ENCODE data around the gene GET3. TPM values are rescaled to one million over a fixed set of nuclear protein-coding genes. Genes with fewer than 3 reads are reported as not detected.
A peak's percentile ranks its signal among the peaks of the same experiment; 100 is the strongest.

Gene GET3
- total and polyA plus RNA-seq, 2 of the 4 experiments (the other 2 are of a cell fraction), result 129 to 152 TPM

DNA sequence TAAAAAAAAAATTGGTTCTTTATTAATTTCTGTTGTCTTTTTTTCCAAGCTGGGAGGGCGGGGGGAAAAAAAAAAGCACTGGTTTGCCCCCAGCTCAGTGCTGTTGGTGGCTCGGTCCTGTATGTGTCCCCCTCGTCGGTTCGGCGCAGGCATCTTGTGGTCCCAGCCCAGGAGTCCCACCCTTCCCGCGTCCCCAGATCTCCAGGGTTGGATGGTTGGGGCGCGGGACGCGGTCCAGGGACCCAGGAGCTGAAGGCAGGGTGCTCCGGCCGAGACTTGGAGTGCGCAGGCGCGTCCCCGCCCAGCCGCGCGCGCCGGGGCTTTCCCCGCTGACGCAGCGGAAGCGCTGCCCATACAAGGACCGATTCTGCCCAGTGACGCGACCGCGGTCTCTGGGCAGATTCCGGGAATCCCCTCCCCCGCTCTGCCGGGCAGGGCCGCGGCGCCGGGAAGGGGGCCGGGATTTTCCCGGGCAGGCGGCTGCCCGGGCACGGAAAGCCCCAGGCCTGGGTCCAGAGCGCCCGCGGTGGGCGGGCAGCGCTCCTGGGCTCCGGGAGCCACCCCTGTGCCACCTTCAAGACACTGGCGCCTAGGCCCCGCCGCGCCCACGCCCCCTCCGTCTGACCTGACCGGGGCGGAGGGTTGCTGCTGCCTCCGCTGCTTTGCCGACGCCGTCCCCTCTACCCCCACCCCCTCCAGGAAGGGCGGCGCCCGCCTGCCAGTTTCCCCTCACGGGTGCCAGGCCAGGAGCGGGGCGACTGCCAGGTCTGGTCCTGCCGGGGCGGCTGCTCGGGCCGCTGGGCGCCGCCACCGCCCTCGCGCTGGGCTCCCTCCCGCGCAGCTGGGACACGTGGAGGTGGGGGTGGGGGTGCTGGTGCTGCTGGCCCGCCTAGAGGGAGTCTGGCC is 56.2 kb downstream of the GET3 start:
- Histone ChIP-seq H2BK15ac (ENCODE audit: low read depth, low read length) (0 out of 3 replicates have a peak overlapping the region, but pooled peaks have one; percentile 51), H4K5ac (ENCODE audit: low read depth, low read length) (peak overlapping the region; percentile 61), H3K4me1 (ENCODE audit: control insufficient read depth, insufficient read depth, low read length) (peaks cover 14% of the 10 kb centered on the region), H4K91ac (ENCODE audit: insufficient read depth, low read depth, low read length) (peak overlapping the region; percentile 88), H3K14ac (replicated peaks; ENCODE audit: low read depth, low read length) (peak overlapping the region; percentile 95), H2AK9ac (replicated peaks; ENCODE audit: low read depth, low read length, poor library complexity) (peak overlapping the region; percentile 99), H2AFZ (replicated peaks; ENCODE audit: low read length, poor library complexity) (peak overlapping the region; percentile 91), H3K18ac (ENCODE audit: low read depth, low read length) (peak overlapping the region; percentile 69), H2BK5ac (ENCODE audit: low read depth, low read length, poor library complexity, severe bottlenecking) (peak overlapping the region; percentile 92), H3K79me1 (ENCODE audit: low read depth in 1 of 2, low read length in 2 of 2) (peaks cover 0 to 34% of the 10 kb centered on the region in 2 experiments; a peak in 2 of 4 replicates), H2AK5ac (ENCODE audit: low read depth, low read length) (peak overlapping the region; percentile 96), H2BK20ac (ENCODE audit: low read depth, low read length) (peak overlapping the region; percentile 69; the same call in 1 of the 2 replicates), H2BK120ac (ENCODE audit: low read depth, low read length) (peak overlapping the region; percentile 79), H3K4me2 (ENCODE audit: low read depth, low read length) (peak overlapping the region; percentile 80), H4K8ac (ENCODE audit: low read depth in 2 of 2, low read length in 2 of 2) (peak overlapping the region; percentile 43 to 88), H3K56ac (ENCODE audit: extremely low read depth, insufficient read depth, low read length) (peak overlapping the region; percentile 70), H3K27me3 (ENCODE audit: control insufficient read depth, insufficient read depth, low read length) (no peaks in the 10 kb centered on the region), H3K4ac (ENCODE audit: low read depth, low read length) (peak overlapping the region; percentile 97), H3K9me1 (ENCODE audit: insufficient read depth, low read length) (no peaks in the 10 kb centered on the region; the same call in 1 of the 2 replicates), H3K9me3 (ENCODE audit: control insufficient read depth, insufficient read depth, low read length) (no peaks in the 10 kb centered on the region), H3K23ac (ENCODE audit: low read depth, low read length) (peak overlapping the region; percentile 89), H3K9ac (ENCODE audit: low read depth, low read length) (peak overlapping the region; percentile 80), H3K27ac (ENCODE audit: insufficient read depth, low read length) (peak overlapping the region; percentile 85), H3K4me3 (ENCODE audit: insufficient read depth, low read depth, low read length) (peak overlapping the region; percentile 97), H4K20me1 (ENCODE audit: insufficient read depth, low read length) (peaks cover 20% of the 10 kb centered on the region), H3K36me3 (ENCODE audit: control insufficient read depth, insufficient read depth, low read length) (no peaks in the 10 kb centered on the region)
- ChIA-PET CTCF (interaction anchor here (0.5 to 3.0 kb wide), 9 partner anchors 15 to 392 kb away, joined by 3 to 23 read pairs (median 6); no protein-coding TSS in a partner anchor), POLR2A (ENCODE audit: unreplicated experiment) (interaction anchor here (0.6 to 2.4 kb wide), 3 partner anchors 11 to 243 kb away, joined by 3 to 11 read pairs (median 9); no protein-coding TSS in a partner anchor)
- dilution Hi-C loops (cut with HindIII; ENCODE audit: low sequenced_read_pairs, unreplicated experiment), result no loop called here
- ATAC-seq (ENCODE audit: low read depth) (peak; percentile 28), DNase-seq (peak; percentile 92)
- 0% methylated on average over 35 of the region's 81 CpGs; no CpG with 5 or more reads in 1 of the 2 experiments for WGBS, 2 experiments (ENCODE audit: extremely low coverage in 2 of 2, insufficient read length in 1 of 2)
- no TSS peak for BruUV-seq (replicated peaks)
- in situ Hi-C loops (cut with MboI; ENCODE audit: low sequenced_read_pairs), result loop anchor here (25.0 kb wide), 1 partner anchor 1044 kb away; no protein-coding TSS in a partner anchor
- intact Hi-C loops (cut with micrococcal nuclease), result no loop called here
- TF ChIP-seq RAD21 (IDR thresholded peaks at IDR 0.05; ENCODE audit: low read length) (no peak), MXI1 (IDR thresholded peaks at IDR 0.05; ENCODE audit: borderline replicate concordance, low read depth, low read length) (no peak), POLR2A (IDR thresholded peaks at IDR 0.05; ENCODE audit: low read depth, low read length) (peak; percentile 96), CHD1 (IDR thresholded peaks at IDR 0.05; ENCODE audit: low read depth, low read length) (peak; percentile 63; the same call in 1 of the 2 replicates), BHLHE40 (IDR thresholded peaks at IDR 0.05; ENCODE audit: low read depth, low read length) (peak; percentile 17), RCOR1 (IDR thresholded peaks at IDR 0.05; ENCODE audit: insufficient replicate concordance, low read length) (no peak), CEBPB (IDR thresholded peaks at IDR 0.05; ENCODE audit: low read depth, low read length) (no peak), CTCF (conservative IDR thresholded peaks at IDR 0.05; ENCODE audit: low read depth, low read length) (no peak), MAFK (IDR thresholded peaks at IDR 0.05; ENCODE audit: low read depth, low read length) (peak; percentile 8; the same call in 1 of the 2 replicates), FOS (IDR thresholded peaks at IDR 0.05; ENCODE audit: low read depth, low read length) (no peak), RFX5 (IDR thresholded peaks at IDR 0.05; ENCODE audit: low read depth, low read length) (peak; percentile 75; the same call in 1 of the 2 replicates), USF2 (IDR thresholded peaks at IDR 0.05; ENCODE audit: low read depth, low read length) (peak; percentile 80)
- TF ChIP-seq, protein P1, sequence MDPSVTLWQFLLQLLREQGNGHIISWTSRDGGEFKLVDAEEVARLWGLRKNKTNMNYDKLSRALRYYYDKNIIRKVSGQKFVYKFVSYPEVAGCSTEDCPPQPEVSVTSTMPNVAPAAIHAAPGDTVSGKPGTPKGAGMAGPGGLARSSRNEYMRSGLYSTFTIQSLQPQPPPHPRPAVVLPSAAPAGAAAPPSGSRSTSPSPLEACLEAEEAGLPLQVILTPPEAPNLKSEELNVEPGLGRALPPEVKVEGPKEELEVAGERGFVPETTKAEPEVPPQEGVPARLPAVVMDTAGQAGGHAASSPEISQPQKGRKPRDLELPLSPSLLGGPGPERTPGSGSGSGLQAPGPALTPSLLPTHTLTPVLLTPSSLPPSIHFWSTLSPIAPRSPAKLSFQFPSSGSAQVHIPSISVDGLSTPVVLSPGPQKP (IDR thresholded peaks at IDR 0.05; ENCODE audit: borderline replicate concordance, low read depth, low read length), result peak; percentile 99
